ENCODE measurements around the gene PHOX2B. TPM values are rescaled to one million over a fixed set of nuclear protein-coding genes. Genes with fewer than 3 reads are reported as not detected.

Gene PHOX2B
- total RNA-seq: not detected in 2 replicates

DNA sequence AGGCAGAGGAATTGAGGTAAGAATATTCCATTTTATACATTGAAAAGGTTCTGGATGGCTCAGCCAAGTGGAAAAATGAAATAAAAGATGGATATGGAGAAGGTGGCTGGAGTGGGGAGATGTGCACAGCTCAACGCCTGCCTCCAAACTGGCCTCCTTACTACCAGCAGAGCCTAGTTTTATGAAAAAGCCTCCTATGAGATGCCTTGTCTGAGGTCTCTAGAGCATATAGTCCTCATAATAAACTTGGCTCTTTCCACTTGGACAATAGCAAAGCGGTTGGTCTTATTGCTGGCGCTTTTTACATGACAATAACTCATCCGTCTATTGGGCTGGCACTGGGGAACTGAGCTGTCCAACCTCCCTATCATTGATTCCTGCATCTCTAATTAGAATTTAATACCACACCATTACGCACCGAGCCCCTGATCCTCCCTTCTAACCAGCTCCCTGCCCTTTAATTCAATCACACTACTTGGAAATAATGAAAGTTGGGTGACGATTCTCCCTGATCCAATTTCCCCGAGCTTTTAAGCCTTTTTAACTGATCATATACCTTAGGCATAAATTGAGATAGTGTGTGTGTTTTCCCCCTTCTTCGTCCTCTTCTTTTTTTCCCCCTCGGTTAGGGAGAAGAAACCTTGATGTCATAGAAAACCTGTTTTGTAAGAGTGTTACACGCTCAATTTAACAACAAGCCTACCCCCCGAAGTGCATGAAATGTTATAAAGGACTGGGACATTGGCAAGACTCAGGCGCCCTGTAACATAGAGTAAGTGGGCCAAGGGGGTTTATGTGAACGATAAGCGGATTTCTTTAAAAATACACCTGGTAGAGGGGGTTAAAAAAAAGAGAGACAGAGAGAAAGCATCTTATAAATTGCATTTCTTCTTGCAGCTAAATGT lies at the start of gene PHOX2B:
TSS of gene PHOX2B (minus strand) at position 155 of the 905 bp plus-strand sequence. CDS start at position 40, 115 bp downstream.

Other genes starting within 250 kb of the PHOX2B start
- 4.8 and 6.2 TPM in 2 replicates for gene LIMCH1, start 210.6 kb downstream of the PHOX2B start, total RNA-seq
- gene TMEM33, start 186.7 kb upstream of the PHOX2B start, total RNA-seq: 20.9 and 22.5 TPM in 2 replicates
- gene DCAF4L1, start 233.0 kb upstream of the PHOX2B start, total RNA-seq: not detected in 2 replicates
- 35.2 and 41.5 TPM in 2 replicates for gene SLC30A9, start 241.8 kb upstream of the PHOX2B start, total RNA-seq